HG03060 (cell line): Measurements from ENCODE around the gene PKLR.
"Not testable (repeated sequence)": the region's sequence is repeated elsewhere in the genome, so short reads cannot be mapped to it uniquely, and the experiment has no call there.

Experiments used
- ATAC-seq: cut with Tn5 transposase; IDR thresholded peaks from one replicate; pipeline ENCODE4 v1.9.1; 2021; ENCODE audit warnings: low read depth, moderate number of reproducible peaks; ENCODE audit not compliant: unreplicated experiment

Gene PKLR

GRCh38 chr1:155260276-155260675 lies 41.0 kb downstream of the PKLR start:
- no peak for ATAC-seq

- ATAC-seq: no peak
Observed at GRCh38 chr1:155256058-155256852, 45.0 kb downstream of the PKLR start.

- ATAC-seq: no peak
Observed at GRCh38 chr1:155255243-155256007, 45.8 kb downstream of the PKLR start, which contains the start of gene ENTREP3. Gene ENTREP3, minus strand, starts transcription at chr1:155255483. Its CDS starts 606 bp downstream, at chr1:155254877.

GRCh38 chr1:155254714-155255242 lies 46.5 kb downstream of the PKLR start:
- ATAC-seq: no peak

GRCh38 chr1:155254228-155254713 lies 47.0 kb downstream of the PKLR start:
- ATAC-seq: no peak

GRCh38 chr1:155253797-155254196 lies 47.4 kb downstream of the PKLR start:
- ATAC-seq: no peak

- ATAC-seq: no peak
Observed at GRCh38 chr1:155253208-155253607, 48.0 kb downstream of the PKLR start.

- ATAC-seq: no peak
Observed at GRCh38 chr1:155251566-155251965, 49.7 kb downstream of the PKLR start.

- peak; percentile 74 for ATAC-seq
Observed at GRCh38 chr1:155250633-155251449, 50.4 kb downstream of the PKLR start.

GRCh38 chr1:155250246-155250632 lies 51.0 kb downstream of the PKLR start:
- peak; percentile 23 for ATAC-seq

- ATAC-seq: no peak
Observed at GRCh38 chr1:155247667-155248553, 53.3 kb downstream of the PKLR start.

- not testable (repeated sequence) for ATAC-seq
Observed at GRCh38 chr1:155246796-155247195, 54.4 kb downstream of the PKLR start.

GRCh38 chr1:155245163-155245524 lies 56.1 kb downstream of the PKLR start:
- ATAC-seq: no peak

GRCh38 chr1:155244368-155245162 lies 56.7 kb downstream of the PKLR start:
- ATAC-seq: peak; percentile 82

GRCh38 chr1:155242805-155243358 lies 58.4 kb downstream of the PKLR start:
- ATAC-seq: no peak

- no peak for ATAC-seq
Observed at GRCh38 chr1:155241841-155242264, 59.4 kb downstream of the PKLR start.

- no peak for ATAC-seq
Observed at GRCh38 chr1:155241069-155241679, 60.1 kb downstream of the PKLR start.
